ENCODE data around the gene ARRB1.

ARRB1 gene

GRCh38 chr11:75303544-75304224, 47.8 kb downstream of the ARRB1 start:
- in situ Hi-C loops (cut with HindIII; ENCODE audit: low sequenced_read_pairs), result no loop called here

GRCh38 chr11:75302371-75302770, 49.1 kb downstream of the ARRB1 start:
- in situ Hi-C loops (cut with HindIII; ENCODE audit: low sequenced_read_pairs), result no loop called here

- in situ Hi-C loops (cut with HindIII; ENCODE audit: low sequenced_read_pairs), result no loop called here
These were observed 49.7 kb downstream of the ARRB1 start for GRCh38 chr11:75301601-75302345.

DNA sequence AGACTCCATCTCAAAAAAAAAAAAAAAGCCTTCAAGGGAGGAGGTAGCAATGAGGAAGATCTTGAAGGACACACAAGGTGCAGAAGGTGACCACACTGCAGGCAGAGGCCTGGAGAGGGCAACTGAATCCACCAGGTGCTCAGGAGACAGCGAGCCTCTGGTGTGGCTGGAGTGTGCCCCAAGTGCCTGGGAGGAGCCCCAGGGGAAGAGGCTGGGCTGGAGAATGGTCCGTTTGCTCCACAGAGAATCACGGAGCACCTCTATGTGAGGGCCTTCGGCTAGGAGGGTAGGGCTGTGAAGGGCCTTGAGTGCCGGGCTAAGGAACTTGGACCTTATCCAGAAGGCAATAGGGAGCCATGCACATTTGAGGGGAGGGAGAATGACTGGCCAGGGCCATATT, 50.3 kb downstream of the ARRB1 start:
- in situ Hi-C loops (cut with HindIII; ENCODE audit: low sequenced_read_pairs), result no loop called here

- in situ Hi-C loops (cut with HindIII; ENCODE audit: low sequenced_read_pairs), result no loop called here
These were observed 52.5 kb downstream of the ARRB1 start for GRCh38 chr11:75298976-75299260.

GRCh38 chr11:75298191-75298975, 53.1 kb downstream of the ARRB1 start:
- in situ Hi-C loops (cut with HindIII; ENCODE audit: low sequenced_read_pairs), result no loop called here

- in situ Hi-C loops (cut with HindIII; ENCODE audit: low sequenced_read_pairs), result no loop called here
These were observed 57.6 kb downstream of the ARRB1 start for GRCh38 chr11:75293903-75294302.

DNA sequence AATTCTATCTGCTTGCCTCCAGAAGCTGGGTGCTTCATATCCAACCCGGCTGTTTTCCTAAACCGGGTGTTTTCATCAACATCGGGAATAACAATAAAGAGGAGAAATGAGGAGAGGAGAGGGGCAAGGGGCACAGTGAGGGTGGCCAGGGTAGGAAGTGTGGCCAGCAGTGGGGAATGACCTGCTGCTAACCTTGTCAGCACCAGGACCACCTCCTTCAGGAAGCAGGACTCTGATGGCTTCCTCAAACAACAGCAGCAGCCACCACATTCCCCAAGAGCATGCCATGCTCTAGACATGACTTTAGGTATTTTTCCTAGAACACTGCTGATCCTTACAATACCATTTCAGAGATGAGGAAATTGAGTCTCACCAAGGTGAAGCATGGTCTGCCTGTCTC, 58.5 kb downstream of the ARRB1 start:
- in situ Hi-C loops (cut with HindIII; ENCODE audit: low sequenced_read_pairs), result no loop called here

DNA sequence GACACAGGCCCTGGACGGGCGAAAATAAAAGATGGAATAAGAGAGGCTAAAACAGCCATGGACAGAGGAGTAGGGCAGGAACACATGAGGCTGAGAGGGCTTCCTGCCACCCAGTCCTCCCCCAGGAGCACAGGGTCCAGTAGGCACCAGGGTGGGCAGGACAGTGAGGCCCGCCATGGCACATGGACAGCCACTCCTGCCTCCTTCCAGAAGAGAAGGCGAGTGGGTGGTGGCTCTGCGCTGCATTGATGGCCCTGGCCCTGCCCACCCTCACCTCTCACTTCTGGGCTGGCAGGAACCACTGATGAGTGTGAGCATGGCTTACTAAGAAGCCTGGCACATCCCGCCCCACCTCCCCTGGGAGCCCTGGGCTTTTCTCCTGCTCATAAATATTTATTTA, 59.7 kb downstream of the ARRB1 start:
- in situ Hi-C loops (cut with HindIII; ENCODE audit: low sequenced_read_pairs), result no loop called here

DNA sequence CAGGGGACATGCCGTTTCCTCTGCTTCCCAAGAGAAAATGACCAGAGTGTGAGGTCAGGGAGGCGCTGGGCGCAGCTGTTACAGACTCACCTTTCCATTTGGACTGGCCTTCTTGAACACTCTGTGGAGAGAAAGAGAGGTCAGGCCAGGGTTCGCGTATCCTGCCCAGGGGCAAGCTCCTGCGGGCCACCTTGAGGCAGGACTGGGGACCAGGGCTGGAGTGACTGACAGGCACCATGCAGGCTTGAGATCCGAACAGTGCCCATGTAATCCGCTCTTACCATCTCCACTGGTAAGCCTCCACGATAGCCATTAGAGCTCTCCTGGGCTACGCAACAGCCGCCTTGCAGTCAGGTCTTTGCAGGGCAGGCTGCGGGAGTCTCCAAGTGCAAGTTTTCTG, 61.5 kb downstream of the ARRB1 start:
- in situ Hi-C loops (cut with HindIII; ENCODE audit: low sequenced_read_pairs), result no loop called here

- in situ Hi-C loops (cut with HindIII; ENCODE audit: low sequenced_read_pairs), result no loop called here
These were observed 62.0 kb downstream of the ARRB1 start for GRCh38 chr11:75289511-75289760.

DNA sequence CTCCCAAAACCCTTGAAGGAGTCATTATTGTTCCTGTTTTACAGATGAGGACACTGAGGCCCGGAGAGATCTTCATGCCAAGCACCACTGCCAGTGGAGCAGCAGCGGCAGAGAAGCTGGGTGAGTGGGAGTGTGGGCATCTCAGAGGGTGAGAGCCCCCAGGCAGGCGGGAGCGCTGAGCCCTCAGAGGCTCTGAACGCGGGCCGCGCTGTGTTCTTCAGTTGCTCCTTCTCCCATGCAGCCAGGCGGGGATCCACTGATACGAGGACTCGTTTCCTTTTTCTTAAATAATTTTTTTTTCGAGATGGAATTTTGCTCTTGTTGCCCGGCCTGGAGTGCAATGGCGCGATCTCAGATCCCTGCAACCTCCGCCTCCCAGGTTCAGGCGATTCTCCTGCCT, 63.9 kb downstream of the ARRB1 start:
- in situ Hi-C loops (cut with HindIII; ENCODE audit: low sequenced_read_pairs), result no loop called here

DNA sequence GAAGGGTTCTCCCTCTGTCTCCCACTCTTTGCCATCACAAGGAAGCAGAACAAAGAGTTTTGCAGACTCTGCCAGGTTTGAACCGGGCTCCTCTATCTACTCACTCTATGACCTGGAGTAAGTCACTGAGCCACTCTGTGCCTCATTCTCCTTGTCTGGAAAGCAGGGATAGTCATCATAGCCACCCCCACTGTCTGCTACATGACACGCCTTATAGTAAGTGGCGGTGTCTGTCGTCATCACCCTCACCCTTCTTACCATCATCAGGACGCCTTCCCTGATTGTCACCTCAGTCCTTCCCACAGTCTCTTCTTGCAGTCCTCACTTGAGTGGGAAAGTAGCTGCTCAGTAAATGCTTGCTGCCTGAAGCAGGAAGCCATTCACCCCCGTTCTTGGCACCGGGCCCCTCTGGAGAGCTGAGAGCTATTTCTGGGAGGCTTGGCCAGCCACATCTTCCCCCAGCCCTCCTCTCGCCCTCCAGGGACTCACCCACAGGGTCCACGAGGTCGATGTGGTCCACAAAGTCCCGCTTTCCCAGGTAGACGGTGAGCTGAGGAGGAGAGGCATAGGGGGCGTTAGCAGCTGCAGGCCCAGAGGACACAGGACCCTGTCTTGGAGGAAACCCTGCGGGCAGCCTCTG, 64.5 kb downstream of the ARRB1 start:
- in situ Hi-C loops (cut with HindIII; ENCODE audit: low sequenced_read_pairs), result no loop called here

DNA sequence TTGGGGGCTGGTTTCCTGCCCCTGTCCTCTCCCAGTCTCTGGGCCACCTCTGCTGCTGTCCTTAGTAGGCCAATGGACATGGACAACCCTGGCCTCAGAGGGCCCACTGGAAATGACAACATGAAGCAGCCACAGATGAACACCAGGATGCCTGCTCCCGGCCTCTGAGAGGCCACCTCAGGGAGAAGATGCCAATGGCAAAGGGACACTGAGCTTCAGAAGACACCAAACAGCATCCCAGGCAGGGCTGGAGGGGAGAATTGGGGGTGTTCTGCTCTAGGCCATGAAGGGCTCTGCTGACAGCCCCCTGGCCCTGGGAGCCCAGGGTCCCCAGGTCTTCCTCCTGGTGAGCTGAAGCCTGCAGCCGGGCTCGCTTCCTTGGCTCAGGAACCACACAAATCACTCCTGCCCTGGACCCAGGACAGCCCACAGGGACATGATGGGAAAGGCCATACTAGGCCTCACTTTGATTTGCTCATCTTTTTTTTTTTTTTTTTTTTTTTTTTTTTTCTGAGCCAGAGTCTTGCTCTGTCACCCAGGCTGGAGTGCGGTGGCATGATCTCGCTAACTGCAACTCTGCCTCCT, 65.6 kb downstream of the ARRB1 start:
- in situ Hi-C loops (cut with HindIII; ENCODE audit: low sequenced_read_pairs), result no loop called here

DNA sequence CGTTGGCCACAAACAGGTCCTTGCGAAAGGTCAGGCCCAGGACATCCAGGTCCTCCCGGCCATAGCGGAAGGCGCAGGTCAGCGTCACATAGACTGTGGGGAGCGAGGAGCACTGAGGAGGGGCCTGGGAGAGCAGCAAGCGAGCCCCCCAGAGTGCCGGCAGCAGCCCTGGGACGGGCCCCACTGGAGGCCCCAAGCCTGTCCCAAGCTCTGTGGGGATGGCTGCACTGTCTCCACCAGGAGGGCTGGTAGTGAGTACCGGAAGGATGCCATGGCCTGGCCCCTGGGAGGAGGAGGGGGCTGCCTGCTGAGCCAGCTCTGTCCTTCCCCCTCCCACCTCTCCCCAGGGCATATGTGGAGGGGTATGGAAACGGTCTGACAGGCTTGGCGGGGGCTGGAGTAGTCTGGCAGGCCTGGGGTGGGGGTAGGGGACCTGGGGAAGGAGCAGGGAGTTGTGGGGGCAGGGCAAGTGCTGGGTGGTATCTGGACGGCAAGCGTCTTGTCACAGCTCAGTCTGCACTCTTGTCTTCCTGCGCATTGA, 68.0 kb downstream of the ARRB1 start:
- in situ Hi-C loops (cut with HindIII; ENCODE audit: low sequenced_read_pairs), result no loop called here

GRCh38 chr11:75281469-75282095, 69.9 kb downstream of the ARRB1 start:
- in situ Hi-C loops (cut with HindIII; ENCODE audit: low sequenced_read_pairs), result no loop called here

DNA sequence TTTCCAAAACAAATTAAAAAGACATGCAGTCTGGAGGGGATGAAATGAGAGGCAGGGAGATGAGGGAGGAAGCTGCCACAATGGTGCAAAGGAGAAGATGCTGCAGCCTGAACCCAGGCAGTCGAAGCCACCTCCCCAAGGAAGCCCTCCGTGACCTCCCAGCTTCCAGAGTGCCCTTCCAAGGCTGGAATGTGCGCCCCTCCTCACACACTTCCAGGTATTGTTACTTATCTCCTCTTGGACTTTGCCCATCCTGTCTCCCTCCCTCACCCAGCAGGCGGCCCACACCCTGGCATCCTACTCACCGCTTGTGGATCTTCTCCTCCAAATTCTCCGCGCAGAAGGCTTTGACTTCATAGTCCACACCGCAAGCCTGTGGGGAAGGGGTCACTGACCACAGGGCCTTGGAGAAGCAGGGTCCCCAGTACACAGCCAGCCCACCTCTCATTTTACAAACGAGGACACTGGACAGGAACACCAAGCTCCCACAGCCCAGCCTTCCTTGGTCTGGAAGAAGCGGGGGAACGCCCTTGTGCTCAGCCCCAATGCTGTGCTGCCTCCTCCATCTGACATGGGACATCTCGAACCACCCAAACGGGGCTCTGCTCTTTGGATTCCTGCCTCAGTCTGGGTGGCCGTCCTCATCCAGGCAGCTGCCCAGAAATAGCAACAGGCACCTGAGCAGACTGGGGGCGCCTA, 70.5 kb downstream of the ARRB1 start:
- in situ Hi-C loops (cut with HindIII; ENCODE audit: low sequenced_read_pairs), result no loop called here

- in situ Hi-C loops (cut with HindIII; ENCODE audit: low sequenced_read_pairs), result no loop called here
These were observed 71.2 kb downstream of the ARRB1 start for GRCh38 chr11:75280227-75280701.

DNA sequence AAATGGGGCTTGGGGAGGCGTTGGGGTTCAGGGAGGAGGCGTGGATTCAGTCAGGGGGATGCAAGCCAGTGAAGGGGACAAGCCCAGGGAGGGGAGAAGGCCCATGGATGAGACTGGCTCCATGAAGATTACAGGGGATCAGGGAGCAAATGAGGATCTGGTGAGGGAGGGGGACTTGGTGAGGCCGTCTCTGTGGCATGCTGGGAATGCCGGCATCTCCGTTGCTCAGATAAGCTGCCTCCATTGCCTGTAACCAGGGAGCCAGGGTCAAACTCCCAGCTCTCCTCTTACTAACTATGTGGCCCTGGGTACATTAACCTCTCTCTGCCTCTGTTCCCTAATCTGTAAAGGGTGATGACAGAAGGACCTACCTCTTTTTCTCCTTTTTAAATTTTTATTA, 72.2 kb downstream of the ARRB1 start:
- in situ Hi-C loops (cut with HindIII; ENCODE audit: low sequenced_read_pairs), result loop anchor here (10.0 kb wide), 1 partner anchor 106 kb away; no protein-coding TSS in a partner anchor

All from DLD1 (cell line).